H1 (cell line): ENCODE results near the gene DSG2. TPM values are rescaled to one million over a fixed set of nuclear protein-coding genes. Genes with fewer than 3 reads are reported as not detected.

Experiments used
- CTCF ChIA-PET: fragments of 300-600 bp; sonication (Branson Sonifier 250); formaldehyde crosslinking; loops from one replicate; lab custom pipeline; 2021; ENCODE audit not compliant: partially characterized antibody; lab: Charles Lee
- POLR2A ChIA-PET: fragments of 300-600 bp; sonication (Branson Sonifier 250); formaldehyde crosslinking; loops from one replicate; lab custom pipeline; 2021; ENCODE audit warnings: inconsistent platforms; ENCODE audit not compliant: partially characterized antibody; lab: Charles Lee
- DNase-seq, 2 experiments: peaks; one replicate each; pipeline versions ENCODE4 v3.0.0 to v3.0.0-alpha.2; 2010 to 2022; ENCODE audit warnings: low spot score in 2 of 2, low read depth in 1 of 2, mixed read lengths in 1 of 2
- FAIRE-seq: peaks from 2 replicates; lab custom pipeline; 2011; peaks lifted over from hg19 to GRCh38; lab: Jason Lieb, UNC
- H2AFZ ChIP-seq: 2 replicates; pipeline ENCODE4 v1.8.1; 2012; ENCODE audit warnings: low read length, inconsistent platforms
- H2AK5ac ChIP-seq: 2 replicates; pipeline ENCODE4 v1.6.1; 2013; ENCODE audit warnings: low read depth, low read length
- H2BK120ac ChIP-seq: replicated peaks from 2 replicates; pipeline ENCODE3; 2013; ENCODE audit warnings: low read depth, low read length, inconsistent platforms
- H2BK12ac ChIP-seq: 2 replicates; pipeline ENCODE4 v1.6.1; 2013; ENCODE audit warnings: low read depth, low read length
- H2BK15ac ChIP-seq: 2 replicates; pipeline ENCODE4 v1.6.1; 2013; ENCODE audit warnings: low read length
- H2BK20ac ChIP-seq: 2 replicates; pipeline ENCODE4 v1.6.1; 2013; ENCODE audit warnings: low read length
- H2BK5ac ChIP-seq: 2 replicates; pipeline ENCODE4 v1.6.1; 2013; ENCODE audit warnings: low read depth, low read length
- H3K14ac ChIP-seq: 2 replicates; pipeline ENCODE4 v1.6.1; 2013; ENCODE audit warnings: inconsistent platforms; ENCODE audit not compliant: insufficient read length
- H3K18ac ChIP-seq: 2 replicates; pipeline ENCODE4 v1.6.1; 2013; ENCODE audit warnings: low read length; ENCODE audit errors: extremely low read depth
- H3K23ac ChIP-seq: 2 replicates; pipeline ENCODE4 v1.6.1; 2013; ENCODE audit warnings: inconsistent platforms; ENCODE audit not compliant: insufficient read length
- H3K23me2 ChIP-seq: 2 replicates; pipeline ENCODE4 v1.6.1; 2013; ENCODE audit warnings: low read depth, low read length
- H3K27ac ChIP-seq: 2 replicates; pipeline ENCODE4 v1.6.1; 2011; ENCODE audit warnings: low read depth, low read length, inconsistent platforms
- H3K27me3 ChIP-seq, 4 experiments: replicated peaks in 1 of 4; 1 replicate in 1 of 4; 2 replicates in 3 of 4; pipeline versions ENCODE4 v1.6.1 to v1.8.1; 2011 to 2013; ENCODE audit warnings: low read length in 3 of 4, mild to moderate bottlenecking in 3 of 4, inconsistent platforms in 2 of 4, mixed read lengths in 2 of 4, moderate library complexity in 1 of 4; ENCODE audit not compliant: control insufficient read depth in 3 of 4, insufficient read depth in 3 of 4; ENCODE audit errors: extremely low read depth in 1 of 4
- H3K36me3 ChIP-seq, 4 experiments: 2 replicates each; pipeline versions ENCODE4 v1.6.1 to v1.8.1; 2011 to 2013; ENCODE audit warnings: mild to moderate bottlenecking in 4 of 4, low read length in 3 of 4, moderate library complexity in 2 of 4, control low read depth in 1 of 4, inconsistent platforms in 1 of 4; ENCODE audit not compliant: insufficient read depth in 4 of 4, control insufficient read depth in 2 of 4
- H3K4ac ChIP-seq: replicated peaks from 2 replicates; pipeline ENCODE3; 2013; ENCODE audit warnings: low read length, low read depth, mixed read lengths, inconsistent platforms; ENCODE audit not compliant: insufficient read length
- H3K4me1 ChIP-seq, 4 experiments: replicated peaks in 1 of 4; 1 replicate in 1 of 4; 2 replicates in 3 of 4; pipeline versions ENCODE4 v1.6.1 to v1.8.1; 2011 to 2013; ENCODE audit warnings: low read length in 3 of 4, inconsistent platforms in 2 of 4, mixed read lengths in 1 of 4; ENCODE audit not compliant: insufficient read depth in 4 of 4, control insufficient read depth in 3 of 4
- H3K4me2 ChIP-seq, 2 experiments: 2 replicates each; pipeline versions ENCODE4 v1.6.1 to v1.8.1; 2011 to 2013; ENCODE audit warnings: low read depth in 2 of 2, low read length in 2 of 2, control low read depth in 1 of 2, inconsistent platforms in 1 of 2, mild to moderate bottlenecking in 1 of 2; ENCODE audit not compliant: insufficient read depth in 1 of 2
- H3K4me3 ChIP-seq, 4 experiments: fragments of 200-600, 300-600 bp in 1 of 4; sonication (generic), shearing (Covaris generic), sonication (Bioruptor Twin) in 1 of 4; 2 replicates each; pipeline versions ENCODE4 v1.5.1 to v1.8.1; 2011 to 2016; ENCODE audit warnings: low read length in 4 of 4, low read depth in 3 of 4, control low read depth in 2 of 4, inconsistent platforms in 2 of 4, mild to moderate bottlenecking in 2 of 4, mixed read lengths in 1 of 4, moderate library complexity in 1 of 4; ENCODE audit not compliant: insufficient read depth in 2 of 4; ENCODE audit errors: extremely low read depth in 1 of 4
- H3K56ac ChIP-seq: replicated peaks from 2 replicates; pipeline ENCODE3; 2013; ENCODE audit warnings: low read depth, mild to moderate bottlenecking, mixed read lengths, low read length, inconsistent platforms; ENCODE audit not compliant: insufficient read length
- H3K79me1 ChIP-seq: 2 replicates; pipeline ENCODE4 v1.6.1; 2013; ENCODE audit warnings: low read depth, low read length, control low read depth
- H3K79me2 ChIP-seq, 2 experiments: 2 replicates each; pipeline versions ENCODE4 v1.6.1 to v1.8.1; 2012 to 2013; ENCODE audit warnings: low read length in 2 of 2, mild to moderate bottlenecking in 2 of 2, inconsistent platforms in 1 of 2; ENCODE audit not compliant: insufficient read depth in 2 of 2, control insufficient read depth in 1 of 2
- H3K9ac ChIP-seq, 4 experiments: replicated peaks in 1 of 4; 1 replicate in 1 of 4; 2 replicates in 3 of 4; pipeline versions ENCODE4 v1.6.1 to v1.8.1; 2011 to 2013; ENCODE audit warnings: low read depth in 3 of 4, low read length in 3 of 4, control low read depth in 2 of 4, mild to moderate bottlenecking in 2 of 4, moderate library complexity in 2 of 4, inconsistent platforms in 1 of 4; ENCODE audit errors: extremely low read depth in 1 of 4
- H3K9me3 ChIP-seq, 2 experiments: 2 replicates each; pipeline versions ENCODE4 v1.6.1 to v1.8.1; 2012 to 2013; ENCODE audit warnings: mild to moderate bottlenecking in 2 of 2, moderate library complexity in 2 of 2, control low read depth in 1 of 2, inconsistent platforms in 1 of 2, low read depth in 1 of 2, low read length in 1 of 2, mixed read lengths in 1 of 2; ENCODE audit not compliant: insufficient read depth in 2 of 2
- H4K20me1 ChIP-seq, 2 experiments: replicated peaks in 1 of 2; 2 replicates each; pipeline versions ENCODE3 to v1.8.1; 2011 to 2013; ENCODE audit warnings: inconsistent platforms in 2 of 2, low read length in 2 of 2, mild to moderate bottlenecking in 1 of 2; ENCODE audit not compliant: insufficient read depth in 2 of 2, control insufficient read depth in 1 of 2
- H4K5ac ChIP-seq: 2 replicates; pipeline ENCODE4 v1.6.1; 2013; ENCODE audit warnings: low read length, low read depth, mixed read lengths, inconsistent platforms; ENCODE audit not compliant: insufficient read length
- H4K8ac ChIP-seq: 2 replicates; pipeline ENCODE4 v1.8.0; 2013; ENCODE audit warnings: mild to moderate bottlenecking, moderate library complexity, low read length, inconsistent platforms; ENCODE audit not compliant: insufficient read depth; ENCODE audit errors: extremely low read depth
- H4K91ac ChIP-seq: replicated peaks from 2 replicates; pipeline ENCODE3; 2013; ENCODE audit warnings: low read length, mixed read lengths, inconsistent platforms; ENCODE audit not compliant: insufficient read length
- BACH1 ChIP-seq: IDR thresholded peaks from 2 replicates; pipeline ENCODE4 v1.6.1; 2012; ENCODE audit warnings: low read length, improper control_type of control experiment
- CBX5 ChIP-seq: fragments of 300-800, 300-1000 bp; sonication (generic); IDR thresholded peaks from 2 replicates; pipeline ENCODE4 v1.7.1; 2016; ENCODE audit warnings: antibody characterized with exemption, low read length, low read depth
- CTCF ChIP-seq, 3 experiments: IDR thresholded peaks; 1 replicate in 2 of 3; 2 replicates in 1 of 3; pipeline versions ENCODE4 v1.5.1 to v1.6.1; 2011; ENCODE audit warnings: low read length in 3 of 3, mild to moderate bottlenecking in 3 of 3, inconsistent platforms in 2 of 3, low read depth in 1 of 3, moderate library complexity in 1 of 3; ENCODE audit not compliant: insufficient read depth in 1 of 3; ENCODE audit errors: control extremely low read depth in 1 of 3
- EZH2 ChIP-seq: fragments of 200-600 bp; sonication (generic); IDR thresholded peaks from 2 replicates; pipeline ENCODE4 v1.7.1; 2012; ENCODE audit warnings: low read depth, mild to moderate bottlenecking, moderate library complexity, low read length, inconsistent platforms; ENCODE audit not compliant: severe bottlenecking
- KDM4A ChIP-seq: IDR thresholded peaks from one replicate; pipeline ENCODE4 v1.7.1; 2012; ENCODE audit warnings: low read depth, mild to moderate bottlenecking, moderate library complexity, low read length, inconsistent platforms; ENCODE audit not compliant: severe bottlenecking
- KDM5A ChIP-seq: fragments of 200-600 bp; IDR thresholded peaks from 2 replicates; pipeline ENCODE4 v1.7.1; 2012; ENCODE audit warnings: mild to moderate bottlenecking, low read length, inconsistent platforms, mixed read lengths
- PHF8 ChIP-seq: fragments of 200-600 bp; sonication (generic); conservative IDR thresholded peaks from 2 replicates; pipeline ENCODE4 v1.7.1; 2012; ENCODE audit warnings: low read depth, mild to moderate bottlenecking, inconsistent platforms, low read length, moderate library complexity
- RAD21 ChIP-seq, 2 experiments: IDR thresholded peaks in 1 of 2; conservative IDR thresholded peaks in 1 of 2; 2 replicates each; pipeline ENCODE4 v1.6.1; 2011; ENCODE audit warnings: low read depth in 2 of 2, low read length in 2 of 2, improper control_type of control experiment in 1 of 2, inconsistent platforms in 1 of 2, mild to moderate bottlenecking in 1 of 2, moderate library complexity in 1 of 2
- SP1 ChIP-seq: IDR thresholded peaks from 2 replicates; pipeline ENCODE4 v1.6.1; 2011; ENCODE audit warnings: low read depth, low read length
- SRF ChIP-seq: IDR thresholded peaks from 2 replicates; pipeline ENCODE4 v1.6.1; 2011; ENCODE audit warnings: mild to moderate bottlenecking, low read depth, low read length, moderate library complexity
- ZNF274 ChIP-seq: IDR thresholded peaks from 2 replicates; pipeline ENCODE4 v1.7.0; 2012; ENCODE audit warnings: low read length, borderline replicate concordance; ENCODE audit errors: extremely low read depth
- WGBS, 2 experiments: shearing (Covaris generic) in 1 of 2; methylation state at CpG; one replicate each; pipeline versions ENCODE4 v1.1.6 to v1.1.7; 2013 to 2015; ENCODE audit warnings: low lambda C conversion rate in 2 of 2, mixed read lengths in 2 of 2, inconsistent platforms in 1 of 2, low coverage in 1 of 2, missing lambda C conversion rate in 1 of 2; ENCODE audit not compliant: insufficient replicate concordance in 2 of 2, insufficient coverage in 1 of 2, insufficient read length in 1 of 2; ENCODE audit errors: extremely low coverage in 1 of 2, missing lambda C conversion rate in 1 of 2; 5-methylcytosine and 5-hydroxymethylcytosine counted together
- polyA plus RNA-seq, 7 experiments: library from polyadenylated mRNA; depleted of rRNA in 3 of 7; stranded (reverse) in 5 of 7; unstranded in 2 of 7; fragments of >200 nt in 5 of 7; fragments of 200-250 nt in 2 of 7; gene quantifications; 1 replicate in 5 of 7; 2 replicates in 1 of 7; 4 replicates in 1 of 7; pipeline versions ENCODE4 v1.2.1 to v1.2.3, GENCODE V29; 2011 to 2013; ENCODE audit warnings: missing spikeins in 2 of 7, mixed read lengths in 2 of 7
- total RNA-seq: library from RNA; stranded (reverse); fragmentation: NEBNext Ultra II Directional; extraction: Animal tissue kit (Norgen Biotek cat#: 25700); gene quantifications from 2 replicates; pipeline ENCODE4 v1.2.1, GENCODE V29; 2021

DSG2 gene
- total and polyA plus RNA-seq, 2 of the 8 experiments (the other 6 are each of a cell fraction or from before 2014, with no cell fraction given), result 60.1 to 144 TPM

GRCh38 chr18:31553800-31554199 lies 55.8 kb downstream of the DSG2 start:
- H4K91ac ChIP-seq, result no peak overlapping the region
- CTCF ChIA-PET, result interaction anchor here (0.6 to 4.1 kb wide), 11 partner anchors 10 to 423 kb away, joined by 3 to 22 read pairs (median 3); no protein-coding TSS in a partner anchor
- WGBS, 2 experiments, result 66% methylated on average over 6 of the region's 6 CpGs; no CpG with 5 or more reads in 1 of the 2 experiments
- TF ChIP-seq RAD21 (IDR thresholded peaks at IDR 0.05 in 1 of 2, conservative IDR thresholded peaks at IDR 0.05 in 1 of 2; ENCODE audit: low read depth in 2 of 2, low read length in 2 of 2) (peak; percentile 8 to 24; a peak in 1 of 4 replicates), KDM5A (no peak), PHF8 (no peak), KDM4A (no peak), EZH2 (no peak), SRF (no peak), BACH1 (no peak), CBX5 (no peak), CTCF (IDR thresholded peaks at IDR 0.05; ENCODE audit: control extremely low read depth in 1 of 3, insufficient read depth in 1 of 3, low read depth in 1 of 3, low read length in 3 of 3) (peak; percentile 25 to 54 (median 33); a peak in 3 of 4 replicates), SP1 (no peak), ZNF274 (no peak)

More at GRCh38 chr18:31553800-31554199, 55.8 kb downstream of the DSG2 start:
- Histone ChIP-seq H3K9ac (no peak overlapping the region), H4K5ac (no peak overlapping the region), H3K4ac (no peak overlapping the region), H2BK15ac (no peak overlapping the region), H2AK5ac (no peak overlapping the region), H3K23ac (no peak overlapping the region), H2AFZ (no peak overlapping the region), H3K79me2 (no peaks in the 10 kb centered on the region), H3K9me3 (no peaks in the 10 kb centered on the region), H3K36me3 (no peaks in the 10 kb centered on the region), H3K4me1 (peaks cover 1 to 9% (median 4%) of the 10 kb centered on the region in 4 experiments; a peak in 3 of 7 replicates), H2BK20ac (no peak overlapping the region), H4K20me1 (no peaks in the 10 kb centered on the region), H3K23me2 (no peaks in the 10 kb centered on the region), H3K79me1 (no peaks in the 10 kb centered on the region), H3K4me3 (no peak overlapping the region), H2BK120ac (no peak overlapping the region), H3K27ac (no peak overlapping the region), H2BK12ac (no peak overlapping the region), H3K18ac (no peak overlapping the region), H3K27me3 (no peaks in the 10 kb centered on the region), H3K14ac (no peak overlapping the region), H4K8ac (no peak overlapping the region), H2BK5ac (no peak overlapping the region), H3K4me2 (no peak overlapping the region), H3K56ac (no peak overlapping the region)
- DNase-seq (no peak), FAIRE-seq (no peak)
- POLR2A ChIA-PET, result no interaction called here
